Activated CD8-positive, alpha-beta memory T cell treated with anti-CD3 and anti-CD28 coated beads, Interleukin-2, amount 50 U/mL, for 24 hours (primary cell): ENCODE measurements around the gene SRXN1.

ENCODE experiments used
- DNase-seq: peaks from one replicate; pipeline ENCODE4 v3.0.0-alpha.2; 2020; ENCODE audit errors: extremely low read depth

The SRXN1 gene

GRCh38 chr20:675453-676314 lies 22.7 kb upstream of the SRXN1 start, which contains the start of gene SCRT2:
Gene SCRT2 (minus strand): TSS chr20:675802. CDS start chr20:675601, 201 bp downstream.
- no peak for DNase-seq

GRCh38 chr20:675033-675452 lies 22.0 kb upstream of the SRXN1 start:
- DNase-seq, result no peak

- no peak for DNase-seq
These were observed 20.6 kb upstream of the SRXN1 start for GRCh38 chr20:673603-674001.

- no peak for DNase-seq
These were observed 20.1 kb upstream of the SRXN1 start for GRCh38 chr20:672963-673602.

GRCh38 chr20:671252-672030 lies 18.4 kb upstream of the SRXN1 start:
- no peak for DNase-seq

GRCh38 chr20:669573-669972 lies 16.6 kb upstream of the SRXN1 start:
- DNase-seq, result no peak

- no peak for DNase-seq
These were observed 15.6 kb upstream of the SRXN1 start for GRCh38 chr20:668638-669037.

GRCh38 chr20:668050-668449 lies 15.1 kb upstream of the SRXN1 start:
- no peak for DNase-seq

GRCh38 chr20:667351-668034 lies 14.5 kb upstream of the SRXN1 start:
- DNase-seq, result no peak

- DNase-seq, result no peak
These were observed 13.9 kb upstream of the SRXN1 start for GRCh38 chr20:666877-667276.

GRCh38 chr20:665276-665675 lies 12.3 kb upstream of the SRXN1 start:
- DNase-seq, result no peak

GRCh38 chr20:664576-664975 lies 11.6 kb upstream of the SRXN1 start:
- DNase-seq, result no peak

- DNase-seq, result no peak
These were observed 11.2 kb upstream of the SRXN1 start for GRCh38 chr20:664151-664550.

- DNase-seq, result no peak
These were observed 10.5 kb upstream of the SRXN1 start for GRCh38 chr20:663315-664090.

GRCh38 chr20:662277-663192 lies 9.5 kb upstream of the SRXN1 start:
- DNase-seq, result no peak

- no peak for DNase-seq
These were observed 8.7 kb upstream of the SRXN1 start for GRCh38 chr20:661474-662270.

GRCh38 chr20:658731-659291 lies 5.8 kb upstream of the SRXN1 start:
- no peak for DNase-seq

- no peak for DNase-seq
These were observed 5.2 kb upstream of the SRXN1 start for GRCh38 chr20:658202-658601.
